Activated T-cell treated with anti-CD3 and anti-CD28 coated beads for 4 hours (primary cell): ENCODE results near the gene ARL16.

Experiments used
- DNase-seq: peaks from one replicate; pipeline ENCODE4 v3.0.0-alpha.2; 2020

Gene ARL16

DNA sequence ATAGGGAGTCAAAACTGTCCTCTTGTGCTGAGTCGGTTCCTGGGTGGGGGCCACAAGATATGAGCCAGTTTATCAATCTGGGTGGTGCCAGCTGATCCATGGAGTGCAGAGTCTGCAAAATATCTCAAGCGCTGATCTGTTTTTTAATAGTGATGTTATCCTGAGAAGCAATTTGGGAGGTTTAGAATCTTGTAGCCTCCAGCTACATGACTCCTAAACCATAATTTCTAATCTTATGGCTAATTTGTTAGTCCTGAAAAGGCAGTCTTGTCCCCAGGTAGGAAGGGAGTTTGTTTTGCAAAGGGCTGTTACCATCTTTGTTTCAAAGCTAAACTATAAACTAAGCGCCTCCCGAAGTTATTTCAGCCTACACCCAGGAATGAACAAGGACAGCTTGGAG, 44.9 kb downstream of the ARL16 start:
- no peak for DNase-seq

DNA sequence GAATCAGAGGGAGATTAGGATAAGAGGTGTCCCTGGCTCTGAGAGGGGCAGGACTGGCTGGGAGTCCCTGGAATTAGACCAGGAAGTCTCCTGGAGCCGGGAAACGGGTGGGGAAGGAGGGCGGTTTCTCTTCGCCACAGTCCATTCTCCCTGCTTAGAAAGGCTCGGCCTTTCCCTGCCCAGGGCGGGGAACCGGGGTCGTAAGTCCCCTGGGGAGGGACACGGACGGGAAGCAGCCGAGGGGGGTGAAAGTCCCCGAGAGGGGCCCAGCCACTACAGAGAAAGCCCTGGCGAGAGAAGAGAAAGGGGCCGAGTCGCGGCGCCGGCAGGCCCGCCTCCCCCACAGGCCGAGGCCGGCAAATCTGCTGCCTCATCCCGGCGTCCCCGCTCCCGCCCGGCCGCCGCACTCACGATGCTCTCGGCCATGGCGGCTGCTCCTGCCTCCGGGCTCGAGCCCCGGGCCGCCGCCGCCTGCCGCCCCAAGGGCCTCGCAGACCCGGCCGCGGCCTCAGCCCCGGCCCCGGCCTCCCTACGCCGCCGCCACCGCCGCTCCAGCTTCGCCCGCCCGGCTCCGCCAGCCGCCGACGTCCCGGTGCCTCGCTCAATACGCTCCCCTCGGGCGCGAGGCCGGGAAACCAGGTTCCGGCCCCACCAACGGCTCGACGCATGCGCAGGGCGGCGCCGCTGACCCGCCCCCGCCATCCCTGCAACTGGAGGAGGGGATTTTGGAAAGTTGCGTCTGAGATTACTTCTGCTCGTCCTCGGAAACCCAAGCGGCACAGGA, 46.9 kb downstream of the ARL16 start, which contains the start of the genes NPLOC4 and TSPAN10:
Gene NPLOC4, minus strand, starts transcription at position 608 of the 784 bp plus-strand sequence. Its CDS starts 182 bp downstream, at position 426.
Gene TSPAN10, plus strand, starts transcription at position 692 of the 784 bp plus-strand sequence. CDS start 5,217 bp downstream, outside the sequence.
- DNase-seq: peak; percentile 79

DNA sequence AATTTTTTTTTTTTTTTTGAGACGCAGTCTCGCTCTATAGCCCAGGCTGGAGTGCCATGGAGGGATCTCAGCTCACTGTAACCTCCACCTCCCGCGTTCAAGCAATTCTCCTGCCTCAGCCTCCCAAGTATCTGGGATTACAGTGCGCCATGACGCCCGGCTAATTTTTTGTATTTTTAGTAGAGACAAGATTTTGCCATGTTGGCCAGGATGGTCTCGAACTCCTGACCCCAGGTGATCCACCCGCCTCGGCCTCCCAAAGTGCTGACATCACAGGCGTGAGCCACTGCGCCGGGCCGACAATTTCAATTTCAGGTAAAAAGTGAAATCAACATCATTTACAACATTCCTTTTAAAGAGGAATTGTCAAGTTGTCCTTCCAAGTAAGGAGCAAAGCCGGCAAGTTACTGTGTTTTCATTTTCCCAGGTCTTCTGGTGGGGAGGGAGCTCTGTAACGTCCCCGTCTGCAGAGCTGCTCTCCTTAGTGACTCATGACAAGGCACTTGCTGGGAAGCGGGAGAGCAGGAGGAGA, 47.6 kb downstream of the ARL16 start:
- DNase-seq: no peak

- no peak for DNase-seq
Measured at GRCh38 chr17:81635431-81635830, 48.2 kb downstream of the ARL16 start.

DNA sequence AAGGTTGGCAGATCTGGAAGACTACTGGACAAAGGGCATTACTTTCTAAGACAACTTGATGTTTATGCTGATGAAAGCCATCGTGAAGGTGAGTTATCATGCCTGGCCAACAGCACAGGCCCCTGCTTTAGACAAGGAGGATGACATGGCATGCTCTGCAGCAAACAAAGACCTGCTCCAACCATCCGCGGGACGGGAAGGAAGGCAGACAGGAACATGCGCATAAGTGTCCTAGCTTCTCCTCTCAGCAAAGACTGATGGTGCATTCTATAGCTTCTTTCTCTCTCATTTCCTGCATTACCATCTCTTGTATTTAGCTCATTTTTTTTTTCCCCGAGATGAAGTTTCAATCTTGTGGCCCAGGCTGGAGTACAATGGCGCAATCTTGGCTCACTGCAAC, 52.1 kb downstream of the ARL16 start:
- DNase-seq: no peak
